ENCODE data around the gene RHOBTB1. TPM values are rescaled to one million over a fixed set of nuclear protein-coding genes. Genes with fewer than 3 reads are reported as not detected.

Gene RHOBTB1
- 10 to 100 TPM; 22.2 to 47.7 (median 33.5) TPM for total RNA-seq

- DNase-seq: peak; percentile 72 to 87
- TF ChIP-seq POLR2A (IDR thresholded peaks at IDR 0.05) (peak; percentile 97 to 98), CTCF (IDR thresholded peaks at IDR 0.05 in 4 of 5, conservative IDR thresholded peaks at IDR 0.05 in 1 of 5) (peak in 1 of 5 experiments; percentile 7)
- intact Hi-C loops (cut with DNase I; ENCODE audit: low total_unique reads): loop anchor here (1.0 to 5.0 kb wide), 4 partner anchors 71 to 1103 kb away; no protein-coding TSS in a partner anchor
These were observed at the start of gene RHOBTB1 for GRCh38 chr10:60944058-60944909. Gene RHOBTB1, minus strand, starts transcription at chr10:60944185. Its CDS starts 32,643 bp downstream, at chr10:60911542.

GRCh38 chr10:60992636-60993035 lies 48.7 kb upstream of the RHOBTB1 start:
- Histone ChIP-seq H3K4me1 (no peaks in the 10 kb centered on the region), H3K27me3 (no peaks in the 10 kb centered on the region), H3K9me3 (no peaks in the 10 kb centered on the region), H3K27ac (no peak overlapping the region), H3K4me3 (no peak overlapping the region), H3K36me3 (no peaks in the 10 kb centered on the region)
- DNase-seq (no peak), ATAC-seq (no peak)
- TF ChIP-seq POLR2A (IDR thresholded peaks at IDR 0.05) (no peak), CTCF (IDR thresholded peaks at IDR 0.05 in 4 of 5, conservative IDR thresholded peaks at IDR 0.05 in 1 of 5) (no peak)
- in situ Hi-C loops (cut with MboI; ENCODE audit: low sequenced_read_pairs in 4 of 4) (loop anchor here in 1 of 4 donors (25.0 kb wide), 1 partner anchor 295 kb away; no protein-coding TSS in a partner anchor), intact Hi-C loops (cut with DNase I; ENCODE audit: low total_unique reads) (no loop called here)

More at GRCh38 chr10:60944058-60944909, at the start of gene RHOBTB1:
- Histone ChIP-seq H3K4me3 (peak within 1 kb of the TSS; percentile 87 to 93 (median 90)), H3K4me1 (peaks cover 27 to 44% of the 10 kb centered on the region in 2 donors), H3K9me3 (no peaks in the 10 kb centered on the region), H3K36me3 (no peaks in the 10 kb centered on the region), H3K27me3 (no peaks in the 10 kb centered on the region), H3K27ac (peak within 1 kb of the TSS; percentile 97 to 100 (median 99))
- ATAC-seq: peak; percentile 84 to 87
- in situ Hi-C loops (cut with MboI; ENCODE audit: low sequenced_read_pairs in 4 of 4): loop anchor here in 1 of 4 donors (25.0 kb wide), 1 partner anchor 1118 kb away; no protein-coding TSS in a partner anchor

GRCh38 chr10:60990663-60991062 lies 46.7 kb upstream of the RHOBTB1 start:
- H3K9me3 ChIP-seq: no peaks in the 10 kb centered on the region
- H3K4me1 ChIP-seq: no peaks in the 10 kb centered on the region
- no peak overlapping the region for H3K27ac ChIP-seq
- no peaks in the 10 kb centered on the region for H3K36me3 ChIP-seq
- intact Hi-C loops (cut with DNase I; ENCODE audit: low total_unique reads) (no loop called here), in situ Hi-C loops (cut with MboI; ENCODE audit: low sequenced_read_pairs in 4 of 4) (loop anchor here in 1 of 4 donors (25.0 kb wide), 1 partner anchor 297 kb away; no protein-coding TSS in a partner anchor)
- H3K4me3 ChIP-seq: no peak overlapping the region
- no peak for TF ChIP-seq CTCF (IDR thresholded peaks at IDR 0.05 in 4 of 5, conservative IDR thresholded peaks at IDR 0.05 in 1 of 5)
- no peak for TF ChIP-seq POLR2A (IDR thresholded peaks at IDR 0.05)
- no peaks in the 10 kb centered on the region for H3K27me3 ChIP-seq
- no peak for DNase-seq
- no peak for ATAC-seq

GRCh38 chr10:60989400-60989876 lies 45.5 kb upstream of the RHOBTB1 start:
- no peak for TF ChIP-seq POLR2A (IDR thresholded peaks at IDR 0.05)
- no peak for TF ChIP-seq CTCF (IDR thresholded peaks at IDR 0.05 in 4 of 5, conservative IDR thresholded peaks at IDR 0.05 in 1 of 5)
- Histone ChIP-seq H3K36me3 (no peaks in the 10 kb centered on the region), H3K4me1 (no peaks in the 10 kb centered on the region), H3K9me3 (no peaks in the 10 kb centered on the region), H3K27ac (no peak overlapping the region), H3K27me3 (no peaks in the 10 kb centered on the region), H3K4me3 (no peak overlapping the region)
- intact Hi-C loops (cut with DNase I; ENCODE audit: low total_unique reads) (no loop called here), in situ Hi-C loops (cut with MboI; ENCODE audit: low sequenced_read_pairs in 4 of 4) (loop anchor here in 1 of 4 donors (25.0 kb wide), 1 partner anchor 298 kb away; no protein-coding TSS in a partner anchor)
- no peak for DNase-seq
- no peak for ATAC-seq
